BE2C (cell line): ENCODE measurements around the gene GRAMD4.

Experiments
- DNase-seq: peaks from one replicate; pipeline ENCODE4 v3.0.0-alpha.2; 2020
- H3K27me3 ChIP-seq: fragments of 250-450 bp; sonication (Bioruptor Pico); 2 replicates; pipeline ENCODE4 v1.5.1; 2020; ENCODE audit warnings: mild to moderate bottlenecking
- H3K36me3 ChIP-seq: fragments of 250-450 bp; sonication (Bioruptor Pico); 2 replicates; pipeline ENCODE4 v1.5.1; 2020; ENCODE audit warnings: mild to moderate bottlenecking
- H3K4me1 ChIP-seq: fragments of 250-450 bp; sonication (Bioruptor Pico); 2 replicates; pipeline ENCODE4 v1.5.1; 2020
- H3K4me3 ChIP-seq: 2 replicates; pipeline ENCODE4 v1.5.1; 2011; ENCODE audit warnings: low read depth, low read length
- H3K9me3 ChIP-seq: fragments of 250-450 bp; sonication (Bioruptor Pico); 2 replicates; pipeline ENCODE4 v1.5.1; 2020
- CTCF ChIP-seq: IDR thresholded peaks from 2 replicates; pipeline ENCODE4 v1.5.1; 2012; ENCODE audit warnings: mild to moderate bottlenecking, low read depth, low read length

The GRAMD4 gene

DNA sequence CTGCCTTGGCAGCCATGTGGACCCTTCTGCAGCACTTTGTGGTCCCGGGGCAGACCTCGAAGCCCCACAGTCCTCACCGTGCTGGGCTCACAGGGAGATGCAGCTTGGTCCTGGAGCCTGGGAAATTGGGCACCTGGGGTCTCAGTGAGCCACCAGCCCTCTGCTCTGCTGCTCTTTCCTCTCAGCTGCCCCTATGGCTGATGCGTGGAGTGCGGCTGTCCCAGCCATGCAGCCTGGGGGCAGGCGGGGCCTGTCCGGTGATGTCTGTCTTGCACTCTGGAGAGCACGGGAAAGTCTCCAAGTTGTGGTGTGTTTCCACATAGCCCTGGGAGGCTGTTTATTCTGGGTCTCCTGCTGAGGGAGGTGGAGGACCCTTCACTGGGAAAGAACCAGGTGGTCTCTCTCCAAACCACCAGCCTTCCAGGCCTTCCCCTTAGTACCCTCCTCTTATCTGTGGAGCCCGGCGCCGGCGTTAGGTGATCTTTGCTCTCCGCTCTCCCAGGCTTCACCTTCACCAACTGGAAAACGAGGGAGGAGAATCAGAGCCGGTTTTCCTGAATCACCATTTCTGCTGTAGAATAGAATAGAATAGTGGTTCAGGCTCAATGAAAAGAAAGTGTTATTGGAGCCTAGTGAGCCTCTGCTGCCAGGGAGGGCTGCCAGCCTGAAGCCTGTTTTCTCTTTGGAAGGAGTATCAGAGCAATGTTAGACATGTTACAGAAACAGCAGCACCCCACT, 41.2 kb upstream of the GRAMD4 start:
- Histone ChIP-seq H3K9me3 (no peaks in the 10 kb centered on the region), H3K36me3 (peaks cover 4% of the 10 kb centered on the region), H3K27me3 (no peaks in the 10 kb centered on the region), H3K4me1 (peaks cover 30% of the 10 kb centered on the region), H3K4me3 (peak overlapping the region; percentile 79)
- DNase-seq: peak; percentile 75
- TF ChIP-seq CTCF: no peak

DNA sequence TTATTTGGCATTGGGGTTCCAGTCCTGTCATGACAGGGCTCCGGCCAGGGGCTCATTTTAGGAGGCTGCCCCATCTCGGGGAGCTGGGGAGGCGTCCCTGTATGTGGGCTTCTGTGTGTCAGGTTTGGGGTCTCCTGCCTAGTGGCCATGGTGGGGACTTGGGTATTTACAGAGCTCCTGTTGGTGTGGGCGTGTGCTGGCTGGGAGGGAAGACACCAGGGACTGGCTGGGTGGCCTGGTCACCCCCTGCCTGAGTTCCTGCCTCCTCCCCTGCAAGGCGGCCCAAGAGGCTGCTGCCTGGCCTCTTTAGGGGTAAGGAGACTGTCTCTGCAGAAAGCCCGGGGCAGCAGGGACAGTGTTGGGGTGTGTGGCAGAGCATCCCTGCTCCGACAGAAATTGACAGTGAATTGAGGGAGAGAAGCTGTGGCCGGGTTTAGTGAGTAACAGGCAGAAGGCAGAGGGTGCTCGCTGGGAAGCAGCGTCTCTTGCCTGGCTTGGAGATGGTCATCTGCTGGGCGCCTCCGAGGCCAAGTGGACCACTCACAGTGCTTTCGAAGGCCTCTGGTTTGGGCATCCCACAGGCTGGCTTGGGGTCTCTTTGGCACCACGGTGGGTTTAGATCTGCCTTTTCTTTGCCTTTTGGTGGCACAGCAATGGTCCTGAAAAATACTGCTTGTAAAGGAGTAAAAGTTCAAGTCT, 40.3 kb upstream of the GRAMD4 start:
- DNase-seq: no peak
- H3K36me3 ChIP-seq: peaks cover 4% of the 10 kb centered on the region
- H3K9me3 ChIP-seq: no peaks in the 10 kb centered on the region
- peaks cover 21% of the 10 kb centered on the region for H3K4me1 ChIP-seq
- no peak overlapping the region; the same call in 1 of the 2 replicates for H3K4me3 ChIP-seq
- TF ChIP-seq CTCF: no peak
- no peaks in the 10 kb centered on the region for H3K27me3 ChIP-seq

DNA sequence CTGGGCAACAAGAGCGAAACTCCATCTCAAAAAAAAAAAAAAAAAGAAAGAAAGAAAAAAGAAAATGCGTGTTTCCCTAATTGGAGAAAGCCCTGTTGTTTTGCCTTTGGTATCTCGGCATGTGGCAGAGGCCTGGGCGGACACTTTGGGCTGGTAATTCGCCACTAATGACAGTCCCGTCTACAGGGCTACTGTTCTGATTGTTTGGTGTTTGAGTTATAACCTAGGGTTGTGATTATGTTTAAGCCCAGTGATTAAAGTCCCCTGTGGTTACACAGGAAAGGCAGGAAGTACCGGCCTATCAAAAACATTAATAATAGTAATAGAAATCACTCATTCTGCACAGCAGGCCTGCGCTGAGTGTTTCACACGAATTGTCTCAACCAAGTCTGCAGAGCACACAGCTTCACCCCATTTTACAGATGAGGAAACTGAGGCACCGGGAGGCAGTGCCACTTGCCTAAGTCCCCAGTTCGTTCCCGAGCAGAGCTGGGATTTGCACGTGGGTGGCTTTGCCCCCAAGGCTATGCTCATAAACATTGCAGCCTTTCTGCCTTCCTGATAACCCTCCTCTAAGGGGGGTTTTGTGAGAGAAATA, 39.1 kb upstream of the GRAMD4 start:
- peaks cover 13% of the 10 kb centered on the region for H3K4me1 ChIP-seq
- no peaks in the 10 kb centered on the region for H3K9me3 ChIP-seq
- H3K27me3 ChIP-seq: no peaks in the 10 kb centered on the region
- TF ChIP-seq CTCF: no peak
- no peak for DNase-seq
- peaks cover 7% of the 10 kb centered on the region for H3K36me3 ChIP-seq
- H3K4me3 ChIP-seq: no peak overlapping the region

GRCh38 chr22:46581538-46582244, 38.5 kb upstream of the GRAMD4 start:
- no peak for DNase-seq
- no peaks in the 10 kb centered on the region for H3K27me3 ChIP-seq
- H3K4me3 ChIP-seq: no peak overlapping the region
- no peaks in the 10 kb centered on the region for H3K9me3 ChIP-seq
- peaks cover 18% of the 10 kb centered on the region for H3K4me1 ChIP-seq
- TF ChIP-seq CTCF: no peak
- H3K36me3 ChIP-seq: peaks cover 7% of the 10 kb centered on the region

DNA sequence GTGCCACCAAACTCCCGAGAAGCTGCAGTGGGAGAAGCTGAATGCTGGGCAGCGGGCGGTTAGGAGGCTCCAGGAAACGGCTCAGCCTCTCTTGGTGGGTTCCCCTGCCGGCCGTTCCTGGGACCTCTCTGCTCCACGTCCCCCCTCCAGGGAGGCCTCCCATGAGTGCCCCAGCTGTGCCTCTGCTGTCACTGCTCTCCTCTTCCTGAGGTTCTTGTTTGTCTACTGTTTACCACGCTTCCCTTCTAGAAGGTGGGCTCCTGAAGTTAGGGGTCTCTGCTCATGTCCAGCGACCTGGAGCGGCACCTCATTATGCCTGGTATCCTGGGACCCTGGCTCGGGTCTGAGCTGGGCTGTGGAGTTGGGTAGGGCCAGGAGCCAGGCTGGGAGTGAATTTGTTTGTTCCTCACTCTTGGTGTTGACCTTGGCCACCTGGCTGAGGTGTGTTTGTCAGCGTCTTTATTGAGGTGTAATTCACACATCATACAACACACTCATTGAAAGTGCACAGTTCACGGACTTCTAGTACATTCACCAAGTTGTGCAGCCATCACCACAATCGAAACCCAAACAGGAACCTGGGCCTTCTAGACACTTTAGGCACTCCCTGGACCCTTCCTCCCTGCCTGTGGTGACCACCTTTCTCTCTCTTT, 37.8 kb upstream of the GRAMD4 start:
- Histone ChIP-seq H3K4me3 (no peak overlapping the region), H3K36me3 (peaks cover 7% of the 10 kb centered on the region), H3K4me1 (peaks cover 24% of the 10 kb centered on the region), H3K9me3 (no peaks in the 10 kb centered on the region), H3K27me3 (no peaks in the 10 kb centered on the region)
- TF ChIP-seq CTCF: no peak
- DNase-seq: no peak
